NOMO-1 treated with DMSO at 0.1 percent for 48 hours (cell line): ENCODE measurements around the gene TRMT6.
A peak's percentile ranks its signal among the peaks of the same experiment; 100 is the strongest.

Experiments used
- DNase-seq: peaks from one replicate; lab custom pipeline; 2025; ENCODE audit not compliant: unreplicated experiment; lab: John Stamatoyannopoulos, UW

TRMT6 gene, protein sequence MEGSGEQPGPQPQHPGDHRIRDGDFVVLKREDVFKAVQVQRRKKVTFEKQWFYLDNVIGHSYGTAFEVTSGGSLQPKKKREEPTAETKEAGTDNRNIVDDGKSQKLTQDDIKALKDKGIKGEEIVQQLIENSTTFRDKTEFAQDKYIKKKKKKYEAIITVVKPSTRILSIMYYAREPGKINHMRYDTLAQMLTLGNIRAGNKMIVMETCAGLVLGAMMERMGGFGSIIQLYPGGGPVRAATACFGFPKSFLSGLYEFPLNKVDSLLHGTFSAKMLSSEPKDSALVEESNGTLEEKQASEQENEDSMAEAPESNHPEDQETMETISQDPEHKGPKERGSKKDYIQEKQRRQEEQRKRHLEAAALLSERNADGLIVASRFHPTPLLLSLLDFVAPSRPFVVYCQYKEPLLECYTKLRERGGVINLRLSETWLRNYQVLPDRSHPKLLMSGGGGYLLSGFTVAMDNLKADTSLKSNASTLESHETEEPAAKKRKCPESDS

DNA sequence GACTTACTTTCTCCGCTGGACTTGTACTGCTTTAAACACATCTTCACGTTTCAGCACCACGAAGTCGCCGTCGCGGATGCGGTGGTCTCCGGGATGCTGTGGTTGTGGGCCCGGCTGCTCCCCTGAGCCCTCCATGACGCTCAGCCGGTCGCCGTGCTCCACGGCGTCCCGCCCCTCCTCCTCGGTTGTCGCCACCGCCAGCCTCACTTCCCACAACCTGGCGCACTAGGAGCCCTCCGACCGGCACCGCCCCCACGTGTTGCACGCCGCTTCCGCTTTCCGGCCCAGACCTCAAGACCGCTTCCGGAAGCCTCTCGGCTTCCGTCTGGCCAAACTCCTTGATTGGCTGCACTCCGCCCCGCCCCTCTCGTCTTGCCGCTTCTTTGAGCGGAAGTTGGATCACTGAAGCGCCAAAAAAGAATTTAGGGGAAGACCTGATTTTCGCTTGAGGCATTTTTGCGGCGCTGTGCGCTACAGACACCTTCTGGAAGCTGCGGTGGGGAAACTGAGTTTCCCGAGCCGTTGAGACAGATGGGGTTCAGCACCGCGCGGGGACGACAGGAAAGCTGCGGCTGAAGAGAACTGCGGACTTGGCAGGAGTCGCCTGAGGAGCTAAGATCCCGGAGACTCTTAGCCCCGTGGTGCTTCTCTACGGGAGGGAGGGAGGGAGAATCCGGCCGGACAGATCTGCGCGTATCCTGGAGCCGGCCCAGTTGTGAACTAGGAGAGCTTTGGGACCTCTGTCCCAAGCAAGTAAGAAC is at the start of gene TRMT6, which contains the start of gene MCM8:
TRMT6 (minus strand) TSS at position 263 of the 761 bp plus-strand sequence; CDS start at position 135, 128 bp downstream.
MCM8 (plus strand) TSS at position 382 of the 761 bp plus-strand sequence. CDS start 1,364 bp downstream, outside the sequence.
- DNase-seq = peak; percentile 99

DNA sequence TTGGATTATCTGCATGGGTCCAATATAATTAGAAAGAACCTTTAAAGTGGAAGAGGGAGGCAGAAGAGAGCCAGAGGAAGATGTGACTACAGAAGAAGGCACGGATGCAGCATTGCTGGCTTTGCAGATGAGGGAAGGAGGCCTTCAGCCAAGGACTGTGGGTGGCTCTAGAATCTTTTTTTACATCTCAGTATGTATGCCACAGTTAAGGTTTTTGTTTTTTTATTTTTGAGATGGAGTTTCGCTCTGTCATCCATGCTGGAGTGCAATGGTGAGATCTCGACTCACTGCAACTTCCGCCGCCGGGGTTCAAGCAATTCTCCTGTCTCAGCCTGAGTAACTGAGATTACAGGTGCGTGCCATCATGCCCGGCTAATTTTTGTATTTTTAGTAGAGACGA is 49.5 kb upstream of the TRMT6 start:
- no peak for DNase-seq

DNA sequence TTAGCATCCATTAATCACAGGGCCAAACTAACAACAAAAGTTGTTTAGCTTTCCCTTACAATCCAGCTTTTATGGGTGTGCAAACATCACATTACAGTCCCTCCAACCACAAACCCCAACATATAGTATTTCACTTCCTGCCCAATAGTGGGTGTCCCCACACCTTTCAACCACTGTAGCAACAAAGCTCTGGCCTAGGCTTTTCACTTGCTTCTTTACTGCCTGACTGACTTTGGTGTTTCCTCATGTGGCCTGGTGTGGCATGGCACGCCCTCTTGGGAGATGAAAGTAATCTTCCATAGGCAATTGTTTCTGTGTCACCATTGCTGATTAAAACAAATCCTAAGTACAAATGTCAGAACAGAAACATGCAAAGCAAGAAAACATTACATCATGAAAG is 46.4 kb upstream of the TRMT6 start:
- peak; percentile 0 for DNase-seq

DNA sequence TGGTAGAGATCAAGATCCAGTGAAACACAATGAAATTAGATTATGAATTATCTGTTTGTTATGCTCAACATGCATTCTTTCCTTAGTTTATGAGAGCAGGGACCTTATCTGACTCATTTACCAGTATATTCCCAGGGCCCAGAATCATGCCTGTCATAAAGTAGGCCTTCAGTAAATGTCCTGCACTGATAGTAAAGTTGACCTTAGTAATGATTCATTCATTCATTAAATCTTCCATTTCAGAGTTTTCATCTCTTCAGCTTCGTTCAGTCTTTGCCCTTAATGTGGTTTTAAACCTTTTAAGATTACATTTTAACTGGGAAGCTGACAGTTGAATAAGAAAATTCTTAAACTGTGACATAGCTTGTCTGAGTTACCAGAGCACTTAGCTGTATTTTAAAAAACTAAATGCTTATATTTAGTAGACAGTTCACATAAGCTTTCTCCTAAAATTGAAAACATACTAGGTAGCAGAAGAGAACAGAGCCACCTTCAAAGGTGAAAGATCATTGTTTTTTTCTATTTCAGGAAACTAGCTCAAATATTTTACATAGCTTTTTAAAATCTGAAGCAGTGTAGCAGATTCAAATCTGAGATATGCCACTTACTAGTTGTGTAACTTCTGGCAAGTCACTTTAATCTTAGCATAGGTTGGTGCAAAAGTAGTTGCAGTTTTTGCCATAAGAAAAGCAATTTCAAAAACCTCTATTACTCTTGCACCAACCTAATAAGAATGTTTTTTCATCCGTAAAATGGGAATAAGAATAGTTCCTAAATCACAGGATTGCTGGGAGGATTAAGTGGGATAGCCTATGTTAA is 41.5 kb upstream of the TRMT6 start:
- DNase-seq = no peak

DNA sequence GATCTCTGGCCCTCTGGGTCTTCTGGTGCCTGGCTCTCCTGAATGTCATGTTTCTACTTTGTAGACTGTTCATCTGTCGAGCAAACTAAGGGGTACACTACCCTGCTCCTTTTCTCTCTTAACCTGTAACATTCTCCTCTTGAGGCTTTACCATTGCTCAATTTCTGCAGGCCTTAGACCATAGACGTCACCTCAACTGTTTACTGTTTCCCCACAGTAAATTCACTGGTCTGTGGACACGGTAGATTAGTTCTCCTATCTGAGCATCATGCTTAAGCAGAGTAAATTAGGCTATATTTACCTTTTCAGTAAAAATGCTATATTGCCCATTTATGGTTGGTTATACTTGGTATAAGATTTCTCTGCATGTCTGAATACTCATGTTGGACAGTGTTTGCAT is 40.6 kb upstream of the TRMT6 start:
- DNase-seq = no peak

DNA sequence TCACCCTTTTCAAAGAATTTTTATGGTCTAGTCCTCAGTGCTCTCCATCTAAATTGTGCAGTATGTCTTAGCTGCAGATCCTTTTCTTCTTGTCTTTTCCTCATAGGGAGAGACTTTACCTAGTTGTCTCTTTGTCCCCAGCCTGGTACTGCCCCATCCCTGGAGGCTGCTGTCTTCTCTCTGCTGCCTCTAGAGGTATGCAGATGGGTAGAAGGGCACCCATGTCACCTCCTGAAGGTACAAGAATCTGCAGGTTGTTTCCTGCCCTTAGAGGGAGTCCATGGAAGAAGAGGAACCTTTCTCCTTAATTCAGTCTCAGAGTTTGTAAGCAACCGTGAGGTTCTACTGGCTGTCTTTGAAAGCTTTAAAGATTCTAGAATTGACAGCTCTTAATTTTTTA is 39.2 kb upstream of the TRMT6 start:
- no peak for DNase-seq

DNA sequence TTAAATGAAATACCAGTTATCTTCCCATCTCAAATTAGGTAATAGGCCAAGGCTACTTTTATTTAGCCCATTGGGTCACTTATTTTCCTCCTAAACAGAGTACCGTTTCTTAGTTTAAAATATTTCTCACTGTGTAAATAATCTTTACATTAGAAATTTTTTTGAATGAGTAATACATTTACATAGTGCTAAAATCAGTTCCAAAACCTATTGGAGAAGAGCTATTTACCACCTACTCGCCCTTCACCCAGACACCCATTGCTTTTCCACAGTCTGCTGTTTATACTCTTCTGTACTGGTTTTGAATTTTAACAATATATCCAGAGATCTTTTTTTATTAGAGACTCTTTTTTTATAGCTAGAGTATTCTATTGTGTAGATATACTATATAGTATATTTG is 37.0 kb upstream of the TRMT6 start:
- DNase-seq = no peak

DNA sequence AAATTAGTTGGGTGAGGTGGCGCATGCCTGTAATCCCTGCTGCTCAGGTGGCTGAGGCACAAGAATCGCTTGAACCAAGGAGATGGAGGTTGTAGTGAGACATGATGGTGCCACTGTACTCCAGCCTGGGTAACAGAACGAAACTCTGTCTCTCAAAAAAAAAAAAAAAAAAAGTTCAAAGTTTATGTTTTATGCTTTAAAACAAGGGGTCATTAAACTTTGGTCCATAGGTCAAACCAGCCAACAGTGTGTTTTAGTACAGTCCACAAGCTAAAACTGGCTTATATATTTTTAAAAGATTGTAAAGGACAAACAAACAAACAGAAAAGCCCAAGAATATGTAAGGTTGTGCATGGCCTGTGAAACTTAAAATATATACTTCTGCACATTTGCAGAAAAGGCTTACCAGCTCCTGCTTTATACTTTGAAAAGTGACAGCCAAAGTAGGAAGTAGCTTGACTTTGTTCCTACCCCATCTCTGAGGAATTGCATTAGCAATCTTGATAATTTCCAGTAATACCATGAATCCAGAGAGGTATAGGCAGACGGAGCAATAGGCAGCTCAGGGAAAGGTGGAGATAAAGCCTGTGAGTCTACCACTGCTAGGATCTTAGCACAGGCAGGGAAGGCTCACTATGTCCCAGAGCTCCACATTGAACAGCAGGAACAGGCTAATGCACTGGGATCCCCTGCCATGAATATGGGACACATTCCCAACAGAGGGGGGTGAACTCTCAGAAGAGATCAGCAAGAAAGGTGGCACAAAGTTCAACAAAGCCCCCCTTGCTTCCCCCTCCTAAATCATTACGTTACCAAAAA is 30.6 kb upstream of the TRMT6 start:
- DNase-seq = no peak

DNA sequence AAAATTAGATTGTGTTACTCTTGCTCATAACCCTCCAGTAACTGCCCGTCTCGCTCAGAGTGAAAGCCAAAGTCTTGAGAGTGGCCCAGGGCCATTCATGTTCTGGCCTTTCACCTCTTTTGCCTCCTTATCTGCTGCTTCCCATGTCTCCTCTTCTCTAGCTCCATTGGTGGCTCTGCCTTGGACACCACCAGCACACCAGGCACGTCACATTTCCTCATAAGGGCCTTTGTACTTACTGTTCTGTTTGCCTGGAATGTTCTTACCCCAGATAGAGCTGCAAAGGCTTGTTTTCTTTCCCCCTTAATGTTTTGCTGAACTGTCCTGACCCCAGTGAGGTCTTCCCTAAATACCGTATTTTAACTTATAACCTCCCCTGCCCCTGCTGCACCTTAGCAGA is 29.5 kb upstream of the TRMT6 start:
- DNase-seq = no peak

DNA sequence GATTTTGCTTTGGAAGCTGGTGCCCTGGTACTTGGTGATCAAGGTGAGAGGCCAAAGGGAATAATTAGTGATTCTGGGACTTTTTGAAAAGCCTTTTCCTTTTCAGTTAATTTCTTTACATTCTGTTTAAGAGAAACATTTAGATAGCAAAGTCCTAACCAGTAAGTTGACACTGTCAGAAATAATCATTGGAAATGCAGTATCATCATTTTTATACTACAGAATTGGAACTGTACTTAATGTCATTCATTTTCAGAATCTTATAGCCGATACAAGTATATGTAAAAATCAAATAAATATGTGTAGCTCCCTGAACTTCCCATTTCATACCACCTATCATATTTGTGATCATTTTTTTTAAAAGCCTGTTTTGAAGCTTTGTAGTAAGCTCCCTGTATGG is 27.6 kb upstream of the TRMT6 start:
- no peak for DNase-seq

DNA sequence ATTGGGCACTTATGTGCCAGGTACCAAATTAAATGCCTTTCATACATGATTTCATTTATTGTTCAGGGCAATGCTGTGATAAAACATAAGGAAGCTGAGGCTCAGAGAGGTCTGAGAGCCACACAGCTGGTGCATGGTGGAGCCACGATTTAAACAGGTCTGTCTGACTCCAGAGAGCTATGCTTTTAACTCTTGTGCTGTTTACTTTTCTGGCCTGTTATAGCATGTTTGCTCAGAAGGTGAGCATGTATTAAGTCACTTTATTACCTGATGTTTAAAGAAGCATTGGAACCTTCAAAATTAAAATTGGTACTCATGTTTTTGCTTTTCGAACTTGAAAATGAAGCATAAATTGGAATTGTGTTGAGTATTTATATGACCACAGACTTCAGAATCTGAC is 26.9 kb upstream of the TRMT6 start:
- no peak for DNase-seq

DNA sequence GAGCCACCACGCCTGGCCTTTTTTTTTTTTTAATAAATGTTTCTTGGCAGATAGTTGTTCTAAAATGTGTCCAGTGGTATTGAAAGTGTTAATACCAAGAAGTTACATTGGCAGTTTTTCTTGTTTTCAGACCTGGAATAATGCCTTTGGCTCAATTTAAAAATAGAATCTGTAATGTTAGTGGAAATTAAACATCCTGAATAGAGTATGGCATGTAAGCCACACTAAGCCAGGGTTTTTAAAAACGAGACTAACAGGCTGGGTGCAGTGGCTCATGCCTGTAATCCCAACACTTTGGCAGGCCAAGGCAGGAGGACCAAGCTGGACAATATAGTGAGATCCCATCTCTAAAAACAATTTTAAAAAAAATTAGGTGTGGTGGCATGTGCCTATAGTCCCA is 25.4 kb upstream of the TRMT6 start:
- no peak for DNase-seq

DNA sequence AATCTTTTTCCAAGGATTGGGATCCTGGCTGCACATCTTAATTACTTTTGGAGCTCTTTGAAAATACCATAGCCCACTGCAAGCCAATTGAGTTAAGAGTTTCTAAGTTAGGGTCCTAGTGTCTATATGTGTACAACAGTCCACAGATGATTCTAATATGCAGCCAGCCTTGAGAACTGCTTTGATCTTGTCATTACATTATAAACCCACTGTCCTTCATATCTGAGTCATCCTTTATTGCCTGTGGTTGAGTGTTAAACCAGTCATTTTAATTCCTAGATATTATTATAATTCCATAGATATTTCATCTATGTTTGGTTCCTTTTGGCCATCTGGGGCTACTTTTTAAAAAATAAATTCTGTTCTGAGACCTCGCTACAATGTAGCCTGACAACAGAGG is 24.2 kb upstream of the TRMT6 start:
- DNase-seq = no peak

DNA sequence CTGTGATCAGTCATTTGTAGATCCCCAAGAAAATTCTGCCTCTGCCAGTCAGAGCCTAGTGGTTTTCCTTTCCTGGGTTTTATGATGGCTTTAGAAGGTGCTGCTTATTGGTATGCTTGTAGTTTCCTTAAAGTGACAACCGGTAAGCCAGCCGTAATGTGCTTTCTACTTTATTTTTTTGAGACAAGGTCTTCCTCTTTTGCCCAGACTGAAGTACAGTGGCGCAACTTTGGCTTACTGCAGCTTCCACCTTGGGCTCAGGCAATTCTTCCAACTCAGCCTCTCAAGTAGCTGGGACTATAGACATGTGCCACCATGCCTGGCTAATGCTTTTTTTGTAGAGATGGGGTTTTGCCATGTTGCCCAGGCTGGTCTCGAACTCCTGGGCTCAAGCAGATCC is 23.6 kb upstream of the TRMT6 start:
- DNase-seq = peak; percentile 80

DNA sequence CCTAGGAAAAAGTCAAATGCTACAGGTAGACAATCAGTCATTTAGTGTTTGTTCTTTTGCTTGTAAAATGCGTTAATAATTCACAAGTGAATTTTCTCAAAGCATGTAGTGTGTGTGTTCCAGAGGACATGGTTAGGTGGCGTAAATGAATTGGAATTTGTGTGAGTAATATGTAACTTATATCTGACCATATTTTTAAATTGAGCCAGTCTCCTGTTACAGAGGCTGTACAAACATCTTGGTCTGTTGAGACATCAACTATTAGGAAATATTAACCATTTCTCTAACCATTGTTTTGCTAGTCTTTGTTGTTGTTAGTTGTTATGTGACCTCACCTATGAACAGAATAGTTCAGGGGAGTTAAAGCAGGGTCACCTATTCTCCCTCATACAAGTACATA is 22.8 kb upstream of the TRMT6 start:
- no peak for DNase-seq

DNA sequence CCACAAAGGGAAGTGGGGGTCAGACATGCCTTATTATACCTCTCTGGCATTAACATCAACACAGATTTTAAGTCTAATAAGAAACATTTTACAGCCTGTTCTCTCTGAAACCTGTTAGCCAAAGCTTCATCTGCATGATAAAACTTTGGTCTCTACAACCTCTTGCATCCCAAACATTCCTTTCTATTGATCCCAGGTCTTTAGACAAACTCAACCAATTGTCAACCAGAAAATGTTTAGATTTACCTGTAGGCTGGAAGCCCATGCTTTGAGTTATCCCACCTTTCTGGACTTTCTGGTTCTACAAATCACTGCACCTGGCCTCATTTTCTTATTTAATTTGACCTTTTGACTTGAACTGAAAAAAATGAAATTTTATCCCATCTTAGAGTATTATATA is 20.9 kb upstream of the TRMT6 start:
- DNase-seq = no peak

DNA sequence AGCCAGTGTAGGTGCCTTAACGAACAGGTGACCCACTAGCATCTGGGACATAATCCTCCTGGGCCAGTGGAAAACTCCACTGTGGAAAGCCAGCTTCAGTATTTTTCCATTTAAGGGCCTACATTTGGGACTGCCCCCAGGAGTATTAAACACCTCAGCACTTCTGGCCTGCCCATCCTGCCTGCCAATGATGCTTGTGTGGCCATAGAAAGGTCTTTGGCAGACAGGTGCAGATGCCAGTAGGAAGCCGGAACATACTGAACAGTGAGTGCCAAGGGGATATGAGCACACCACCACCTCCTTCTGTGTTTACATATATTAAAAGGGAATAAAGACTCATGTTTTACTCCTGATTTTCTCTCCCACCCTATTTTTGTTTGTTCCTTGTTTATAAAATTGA is 20.0 kb upstream of the TRMT6 start:
- DNase-seq = no peak

DNA sequence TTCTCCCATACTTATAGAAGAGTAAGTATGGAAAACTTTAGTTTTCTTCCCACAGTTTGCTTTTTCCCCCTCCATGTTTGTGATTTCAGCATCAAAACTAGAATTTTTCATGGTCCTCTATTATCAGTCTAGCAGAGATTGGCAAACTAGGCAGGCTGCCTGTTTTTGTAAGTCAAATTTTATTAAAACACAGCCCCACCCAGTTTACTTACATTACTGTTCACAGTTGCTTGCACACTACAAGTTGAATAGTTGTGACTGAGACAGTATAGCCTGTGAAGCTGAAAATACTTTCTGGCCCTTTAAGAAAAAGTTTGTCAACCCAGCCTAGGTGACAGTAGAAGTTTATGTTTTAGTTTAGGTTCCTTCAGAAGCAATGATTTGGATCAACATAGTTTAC is 19.6 kb upstream of the TRMT6 start:
- no peak for DNase-seq

DNA sequence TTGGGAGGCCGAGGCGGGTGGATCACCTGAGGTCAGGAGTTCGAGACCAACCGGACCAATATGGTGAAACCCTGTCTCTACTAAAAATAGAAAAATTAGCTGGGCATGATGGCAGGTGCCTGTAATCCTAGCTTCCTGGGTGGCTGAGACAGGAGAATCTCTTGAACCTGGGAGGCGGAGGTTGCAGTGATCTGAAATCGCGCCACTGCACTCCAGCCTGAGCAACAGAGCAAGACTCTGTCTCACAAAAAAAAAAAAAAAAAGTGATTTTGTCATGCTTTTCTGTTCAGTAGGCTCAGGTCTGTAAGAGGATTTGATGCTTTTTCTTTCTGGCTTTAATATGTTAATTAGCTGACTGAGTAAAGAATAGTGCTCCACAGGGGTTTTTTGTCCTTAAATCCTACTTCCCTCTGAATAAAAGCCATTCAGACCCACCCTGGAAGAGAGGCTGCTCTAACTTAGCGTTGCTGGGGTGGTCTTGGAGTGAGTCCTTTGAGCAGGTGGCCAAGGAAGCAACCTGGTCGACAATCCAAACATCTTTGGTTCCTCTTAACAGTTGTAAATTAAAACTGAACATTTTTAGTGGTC is 19.1 kb upstream of the TRMT6 start:
- DNase-seq = no peak

DNA sequence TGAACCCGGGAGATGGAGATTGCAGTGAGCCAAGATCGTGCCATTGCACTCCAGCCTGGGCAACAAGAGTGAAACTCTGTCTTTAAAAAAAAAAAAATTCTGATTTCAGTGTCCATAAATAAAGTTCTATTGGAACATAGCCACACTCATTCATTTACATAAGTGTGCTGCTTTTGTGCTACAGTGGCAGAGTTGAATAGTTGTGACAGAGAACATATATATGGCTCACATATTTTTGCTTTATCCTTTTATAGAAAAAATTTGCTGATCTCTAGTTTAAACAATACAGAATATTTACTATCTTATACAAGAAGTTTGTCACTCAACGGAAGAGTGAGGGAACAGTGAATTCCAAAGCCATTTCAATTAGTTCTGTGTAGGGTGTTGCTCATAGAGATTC is 18.1 kb upstream of the TRMT6 start:
- DNase-seq = no peak
